Body of pancreas (tissue), 2 donors: ENCODE results near the gene NCR1. TPM values are rescaled to one million over a fixed set of nuclear protein-coding genes. Genes with fewer than 3 reads are reported as not detected.

Experiments used
- small RNA-seq: library from RNA; depleted of rRNA; stranded (forward); fragments of <200 nt; gene quantifications from one replicate; pipeline ENCODE3, GENCODE V24; 2016
- total RNA-seq, 2 donors: library from RNA; depleted of rRNA; stranded (reverse); fragments of >200 nt; gene quantifications; one replicate each; pipeline ENCODE4 v1.1.0, GENCODE V29; 2016

NCR1 gene
- total RNA-seq, 2 donors from 2014 or later = not detected

Small RNA genes within 50 kb of the gene (small RNA-seq; reads per million reads assigned to genes)
- not detected for gene AC011476.8
- not detected for gene RNU6-222P

Other genes starting within 250 kb of the NCR1 start
- gene LILRB4, start 243.2 kb upstream of the NCR1 start, total RNA-seq = 1 to 10 TPM in 1 of 2 donors, under 1 TPM in 1; 0.99 to 1.0 TPM
- not detected for gene KIR3DL3, start 181.7 kb upstream of the NCR1 start, total RNA-seq
- gene KIR2DL3, start 167.6 kb upstream of the NCR1 start, total RNA-seq = not detected
- gene KIR2DL1, start 136.4 kb upstream of the NCR1 start, total RNA-seq = not detected
- not detected for gene KIR2DL4, start 102.5 kb upstream of the NCR1 start, total RNA-seq
- gene KIR3DL1, start 89.7 kb upstream of the NCR1 start, total RNA-seq = not detected
- not detected for gene KIR2DS4, start 73.5 kb upstream of the NCR1 start, total RNA-seq
- gene KIR3DL2, start 55.7 kb upstream of the NCR1 start, total RNA-seq = not detected
- not detected for gene FCAR, start 31.9 kb upstream of the NCR1 start, total RNA-seq
- gene NLRP7, start 41.4 kb downstream of the NCR1 start, total RNA-seq = not detected
- gene NLRP2, start 60.2 kb downstream of the NCR1 start, total RNA-seq = 10 to 100 TPM in 1 of 2 donors, 1 to 10 TPM in 1; 1.3 to 10.2 TPM
- under 1 TPM in 1 of 2 donors, not detected in 1; 0.78 TPM for gene GP6, start 132.1 kb downstream of the NCR1 start, total RNA-seq
- 10 to 100 TPM; 18.4 to 20.4 TPM for gene RDH13, start 157.0 kb downstream of the NCR1 start, total RNA-seq
- 10 to 100 TPM; 22.1 to 23.3 TPM for gene EPS8L1, start 169.7 kb downstream of the NCR1 start, total RNA-seq
- 100 to 1,000 TPM in 1 of 2 donors, 10 to 100 TPM in 1; 81.2 to 135 TPM for gene PPP1R12C, start 211.5 kb downstream of the NCR1 start, total RNA-seq
- not detected for gene TNNT1, start 243.1 kb downstream of the NCR1 start, total RNA-seq